Measurements from ENCODE around the gene ZNHIT2. TPM values are rescaled to one million over a fixed set of nuclear protein-coding genes. Genes with fewer than 3 reads are reported as not detected.
A peak's percentile ranks its signal among the peaks of the same experiment; 100 is the strongest.

Gene ZNHIT2
- total and polyA plus RNA-seq, 2 of the 13 experiments (the other 11 are each of a cell fraction or from before 2014, with no cell fraction given), result 1.1 to 6.5 TPM

DNA sequence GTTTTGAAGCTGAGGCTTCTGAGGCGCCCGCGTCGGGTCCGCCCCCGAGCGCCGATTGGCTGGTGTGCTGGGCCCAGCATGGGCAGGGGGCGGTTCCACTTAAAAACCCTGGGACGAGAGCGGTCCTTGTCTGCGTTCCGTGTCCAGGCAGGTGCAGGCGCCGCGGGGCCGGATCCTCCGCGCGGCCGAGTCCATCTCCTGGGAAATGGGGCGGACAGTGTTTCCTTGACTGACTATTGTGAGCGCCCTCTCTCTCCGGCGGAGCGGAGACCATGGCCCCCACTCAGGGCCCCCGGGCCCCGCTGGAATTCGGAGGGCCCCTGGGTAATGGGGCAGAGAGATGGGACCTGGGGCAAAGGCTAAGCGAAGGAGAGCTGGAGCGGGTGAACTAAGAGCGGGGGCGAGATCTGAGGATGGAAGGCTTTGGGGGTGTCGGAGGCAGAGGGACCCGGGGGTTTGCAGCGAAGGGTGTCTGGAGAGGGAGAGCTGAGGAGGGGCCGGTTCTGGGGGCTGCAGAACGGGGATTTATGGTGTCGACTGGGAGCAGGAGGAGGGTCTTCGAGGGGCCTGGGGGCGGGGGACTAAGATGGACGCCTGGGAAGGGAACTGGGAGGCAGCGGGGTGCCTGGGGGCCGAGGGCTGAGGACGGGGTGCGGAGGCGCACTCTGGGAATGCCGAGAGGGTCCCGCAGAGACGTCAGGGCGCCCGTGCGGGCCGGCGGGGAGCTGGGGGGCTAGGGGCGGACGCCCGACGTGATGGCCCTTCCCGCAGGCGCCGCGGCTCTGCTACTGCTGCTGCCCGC is 5.6 kb downstream of the ZNHIT2 start, which contains the start of gene TM7SF2 (continued):
- TF ChIP-seq, protein P1, sequence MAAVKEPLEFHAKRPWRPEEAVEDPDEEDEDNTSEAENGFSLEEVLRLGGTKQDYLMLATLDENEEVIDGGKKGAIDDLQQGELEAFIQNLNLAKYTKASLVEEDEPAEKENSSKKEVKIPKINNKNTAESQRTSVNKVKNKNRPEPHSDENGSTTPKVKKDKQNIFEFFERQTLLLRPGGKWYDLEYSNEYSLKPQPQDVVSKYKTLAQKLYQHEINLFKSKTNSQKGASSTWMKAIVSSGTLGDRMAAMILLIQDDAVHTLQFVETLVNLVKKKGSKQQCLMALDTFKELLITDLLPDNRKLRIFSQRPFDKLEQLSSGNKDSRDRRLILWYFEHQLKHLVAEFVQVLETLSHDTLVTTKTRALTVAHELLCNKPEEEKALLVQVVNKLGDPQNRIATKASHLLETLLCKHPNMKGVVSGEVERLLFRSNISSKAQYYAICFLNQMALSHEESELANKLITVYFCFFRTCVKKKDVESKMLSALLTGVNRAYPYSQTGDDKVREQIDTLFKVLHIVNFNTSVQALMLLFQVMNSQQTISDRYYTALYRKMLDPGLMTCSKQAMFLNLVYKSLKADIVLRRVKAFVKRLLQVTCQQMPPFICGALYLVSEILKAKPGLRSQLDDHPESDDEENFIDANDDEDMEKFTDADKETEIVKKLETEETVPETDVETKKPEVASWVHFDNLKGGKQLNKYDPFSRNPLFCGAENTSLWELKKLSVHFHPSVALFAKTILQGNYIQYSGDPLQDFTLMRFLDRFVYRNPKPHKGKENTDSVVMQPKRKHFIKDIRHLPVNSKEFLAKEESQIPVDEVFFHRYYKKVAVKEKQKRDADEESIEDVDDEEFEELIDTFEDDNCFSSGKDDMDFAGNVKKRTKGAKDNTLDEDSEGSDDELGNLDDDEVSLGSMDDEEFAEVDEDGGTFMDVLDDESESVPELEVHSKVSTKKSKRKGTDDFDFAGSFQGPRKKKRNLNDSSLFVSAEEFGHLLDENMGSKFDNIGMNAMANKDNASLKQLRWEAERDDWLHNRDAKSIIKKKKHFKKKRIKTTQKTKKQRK (IDR thresholded peaks at IDR 0.05; ENCODE audit: low read length), result no peak
- TF ChIP-seq ZBTB8A (CRISPR knock-in tag; IDR thresholded peaks at IDR 0.05; ENCODE audit: borderline replicate concordance, low read depth) (no peak), SATB2 (CRISPR knock-in tag; IDR thresholded peaks at IDR 0.05) (no peak), SUZ12 (IDR thresholded peaks at IDR 0.05; ENCODE audit: low read depth, low read length) (no peak), ZNF230 (CRISPR knock-in tag; IDR thresholded peaks at IDR 0.05) (no peak), ADNP (CRISPR knock-in tag; IDR thresholded peaks at IDR 0.05) (no peak), MTA1 (CRISPR knock-in tag; IDR thresholded peaks at IDR 0.05; ENCODE audit: borderline replicate concordance) (no peak), FIP1L1 (IDR thresholded peaks at IDR 0.05; ENCODE audit: borderline replicate concordance, insufficient read depth, low read depth, low read length) (peak; percentile 97), CBFB (CRISPR knock-in tag; IDR thresholded peaks at IDR 0.05) (no peak), PHF21A (CRISPR knock-in tag; IDR thresholded peaks at IDR 0.05) (no peak), SCMH1 (CRISPR knock-in tag; IDR thresholded peaks at IDR 0.05; ENCODE audit: borderline replicate concordance) (no peak)
- TF ChIP-seq, protein P2, sequence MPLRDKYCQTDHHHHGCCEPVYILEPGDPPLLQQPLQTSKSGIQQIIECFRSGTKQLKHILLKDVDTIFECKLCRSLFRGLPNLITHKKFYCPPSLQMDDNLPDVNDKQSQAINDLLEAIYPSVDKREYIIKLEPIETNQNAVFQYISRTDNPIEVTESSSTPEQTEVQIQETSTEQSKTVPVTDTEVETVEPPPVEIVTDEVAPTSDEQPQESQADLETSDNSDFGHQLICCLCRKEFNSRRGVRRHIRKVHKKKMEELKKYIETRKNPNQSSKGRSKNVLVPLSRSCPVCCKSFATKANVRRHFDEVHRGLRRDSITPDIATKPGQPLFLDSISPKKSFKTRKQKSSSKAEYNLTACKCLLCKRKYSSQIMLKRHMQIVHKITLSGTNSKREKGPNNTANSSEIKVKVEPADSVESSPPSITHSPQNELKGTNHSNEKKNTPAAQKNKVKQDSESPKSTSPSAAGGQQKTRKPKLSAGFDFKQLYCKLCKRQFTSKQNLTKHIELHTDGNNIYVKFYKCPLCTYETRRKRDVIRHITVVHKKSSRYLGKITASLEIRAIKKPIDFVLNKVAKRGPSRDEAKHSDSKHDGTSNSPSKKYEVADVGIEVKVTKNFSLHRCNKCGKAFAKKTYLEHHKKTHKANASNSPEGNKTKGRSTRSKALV (CRISPR knock-in tag; IDR thresholded peaks at IDR 0.05), result 0 out of 2 replicates have a peak, but pooled peaks have one; percentile 26
- TF ChIP-seq, protein P3, sequence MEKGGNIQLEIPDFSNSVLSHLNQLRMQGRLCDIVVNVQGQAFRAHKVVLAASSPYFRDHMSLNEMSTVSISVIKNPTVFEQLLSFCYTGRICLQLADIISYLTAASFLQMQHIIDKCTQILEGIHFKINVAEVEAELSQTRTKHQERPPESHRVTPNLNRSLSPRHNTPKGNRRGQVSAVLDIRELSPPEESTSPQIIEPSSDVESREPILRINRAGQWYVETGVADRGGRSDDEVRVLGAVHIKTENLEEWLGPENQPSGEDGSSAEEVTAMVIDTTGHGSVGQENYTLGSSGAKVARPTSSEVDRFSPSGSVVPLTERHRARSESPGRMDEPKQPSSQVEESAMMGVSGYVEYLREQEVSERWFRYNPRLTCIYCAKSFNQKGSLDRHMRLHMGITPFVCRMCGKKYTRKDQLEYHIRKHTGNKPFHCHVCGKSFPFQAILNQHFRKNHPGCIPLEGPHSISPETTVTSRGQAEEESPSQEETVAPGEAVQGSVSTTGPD (CRISPR knock-in tag; IDR thresholded peaks at IDR 0.05), result no peak
- TF ChIP-seq, protein P4, sequence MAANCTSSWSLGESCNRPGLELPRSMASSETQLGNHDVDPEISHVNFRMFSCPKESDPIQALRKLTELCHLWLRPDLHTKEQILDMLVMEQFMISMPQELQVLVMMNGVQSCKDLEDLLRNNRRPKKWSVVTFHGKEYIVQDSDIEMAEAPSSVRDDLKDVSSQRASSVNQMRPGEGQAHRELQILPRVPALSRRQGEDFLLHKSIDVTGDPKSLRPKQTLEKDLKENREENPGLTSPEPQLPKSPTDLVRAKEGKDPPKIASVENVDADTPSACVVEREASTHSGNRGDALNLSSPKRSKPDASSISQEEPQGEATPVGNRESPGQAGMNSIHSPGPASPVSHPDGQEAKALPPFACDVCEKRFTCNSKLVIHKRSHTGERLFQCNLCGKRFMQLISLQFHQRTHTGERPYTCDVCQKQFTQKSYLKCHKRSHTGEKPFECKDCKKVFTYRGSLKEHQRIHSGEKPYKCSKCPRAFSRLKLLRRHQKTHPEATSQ (CRISPR knock-in tag; IDR thresholded peaks at IDR 0.05; ENCODE audit: borderline replicate concordance), result no peak
- TF ChIP-seq, protein P5, sequence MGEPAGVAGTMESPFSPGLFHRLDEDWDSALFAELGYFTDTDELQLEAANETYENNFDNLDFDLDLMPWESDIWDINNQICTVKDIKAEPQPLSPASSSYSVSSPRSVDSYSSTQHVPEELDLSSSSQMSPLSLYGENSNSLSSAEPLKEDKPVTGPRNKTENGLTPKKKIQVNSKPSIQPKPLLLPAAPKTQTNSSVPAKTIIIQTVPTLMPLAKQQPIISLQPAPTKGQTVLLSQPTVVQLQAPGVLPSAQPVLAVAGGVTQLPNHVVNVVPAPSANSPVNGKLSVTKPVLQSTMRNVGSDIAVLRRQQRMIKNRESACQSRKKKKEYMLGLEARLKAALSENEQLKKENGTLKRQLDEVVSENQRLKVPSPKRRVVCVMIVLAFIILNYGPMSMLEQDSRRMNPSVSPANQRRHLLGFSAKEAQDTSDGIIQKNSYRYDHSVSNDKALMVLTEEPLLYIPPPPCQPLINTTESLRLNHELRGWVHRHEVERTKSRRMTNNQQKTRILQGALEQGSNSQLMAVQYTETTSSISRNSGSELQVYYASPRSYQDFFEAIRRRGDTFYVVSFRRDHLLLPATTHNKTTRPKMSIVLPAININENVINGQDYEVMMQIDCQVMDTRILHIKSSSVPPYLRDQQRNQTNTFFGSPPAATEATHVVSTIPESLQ (CRISPR knock-in tag; conservative IDR thresholded peaks at IDR 0.05), result no peak
